Measurements from ENCODE around the gene HIC1.
A peak's percentile ranks its signal among the peaks of the same experiment; 100 is the strongest.

HIC1 gene

GRCh38 chr17:2077040-2077439 lies 22.1 kb downstream of the HIC1 start:
- no peak for DNase-seq

DNA sequence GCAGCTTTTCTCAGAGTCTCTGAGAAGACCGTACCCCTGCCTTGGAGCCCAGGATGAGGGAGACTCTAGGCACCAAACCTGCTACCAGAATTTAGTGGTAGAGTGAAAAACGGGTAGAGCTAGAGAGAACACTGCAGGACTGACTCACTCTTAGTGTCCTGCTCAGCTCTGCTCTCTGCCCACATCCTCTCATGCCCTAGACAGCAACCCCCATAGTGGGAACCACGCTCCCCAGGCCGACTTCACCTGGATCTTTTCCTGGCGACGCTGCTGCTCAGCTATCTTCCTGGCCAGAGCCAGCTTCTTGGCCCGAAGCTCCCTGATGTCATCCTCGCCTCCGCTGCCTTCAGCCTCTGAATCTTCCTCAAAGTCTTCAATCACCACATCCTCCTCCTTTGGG lies 26.7 kb downstream of the HIC1 start:
- no peak for DNase-seq

DNA sequence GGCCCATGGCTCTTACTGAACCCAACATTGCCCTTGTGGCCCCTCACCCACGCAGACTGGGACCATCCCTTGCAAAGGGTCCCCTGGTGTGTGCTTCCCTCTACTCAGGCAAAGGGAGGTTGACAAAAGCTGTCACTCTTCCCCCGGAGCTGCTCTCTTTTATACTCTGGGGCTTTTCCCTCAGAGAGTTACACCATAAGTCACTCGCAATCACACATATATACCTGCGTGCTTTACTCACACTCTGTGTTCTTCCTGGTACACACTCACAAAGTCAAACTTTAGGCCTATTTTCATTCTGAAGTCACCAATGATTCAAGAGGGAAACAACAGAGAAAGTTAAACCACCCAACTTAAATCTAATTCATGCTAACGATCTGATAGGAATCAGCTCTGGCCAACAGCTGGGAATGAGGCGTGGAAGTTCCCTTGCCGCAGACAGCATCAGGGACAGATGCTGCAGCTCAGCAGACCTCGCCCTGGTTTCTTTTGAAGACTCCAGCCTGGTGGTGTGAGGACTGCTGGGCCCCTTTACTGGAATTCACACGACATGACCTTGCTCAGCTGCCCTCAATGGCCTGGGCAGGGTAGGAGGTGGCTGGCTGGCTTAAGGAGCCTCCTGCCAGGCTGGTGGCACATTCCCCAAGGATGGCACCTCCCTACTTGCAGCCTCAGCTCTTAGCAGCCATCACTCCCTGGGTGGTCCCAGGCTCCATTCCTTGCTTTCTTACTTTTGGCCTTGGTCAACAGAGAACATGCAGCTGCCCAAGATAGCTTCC lies 27.3 kb downstream of the HIC1 start:
- no peak for DNase-seq

DNA sequence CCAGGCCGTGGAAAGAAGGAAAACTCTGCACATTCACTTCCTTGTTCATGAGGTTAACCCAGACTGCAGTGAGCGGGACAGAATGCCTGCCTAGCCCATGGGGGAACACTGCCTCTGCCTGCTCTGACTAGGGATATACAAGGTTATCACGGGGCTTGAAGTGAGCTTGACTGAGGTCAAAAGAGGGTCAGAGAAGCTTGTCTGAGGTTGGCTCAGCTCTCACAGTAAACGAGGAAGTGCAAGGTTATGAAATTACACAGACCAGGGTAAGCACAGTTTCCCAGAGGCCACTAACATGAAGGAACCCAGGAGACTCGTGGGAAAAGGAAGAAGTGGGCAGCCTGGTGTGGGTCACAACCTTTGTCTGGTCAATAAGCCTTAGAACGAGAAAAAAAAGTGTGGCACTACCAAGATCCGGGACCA lies 28.7 kb downstream of the HIC1 start:
- DNase-seq, result no peak

DNA sequence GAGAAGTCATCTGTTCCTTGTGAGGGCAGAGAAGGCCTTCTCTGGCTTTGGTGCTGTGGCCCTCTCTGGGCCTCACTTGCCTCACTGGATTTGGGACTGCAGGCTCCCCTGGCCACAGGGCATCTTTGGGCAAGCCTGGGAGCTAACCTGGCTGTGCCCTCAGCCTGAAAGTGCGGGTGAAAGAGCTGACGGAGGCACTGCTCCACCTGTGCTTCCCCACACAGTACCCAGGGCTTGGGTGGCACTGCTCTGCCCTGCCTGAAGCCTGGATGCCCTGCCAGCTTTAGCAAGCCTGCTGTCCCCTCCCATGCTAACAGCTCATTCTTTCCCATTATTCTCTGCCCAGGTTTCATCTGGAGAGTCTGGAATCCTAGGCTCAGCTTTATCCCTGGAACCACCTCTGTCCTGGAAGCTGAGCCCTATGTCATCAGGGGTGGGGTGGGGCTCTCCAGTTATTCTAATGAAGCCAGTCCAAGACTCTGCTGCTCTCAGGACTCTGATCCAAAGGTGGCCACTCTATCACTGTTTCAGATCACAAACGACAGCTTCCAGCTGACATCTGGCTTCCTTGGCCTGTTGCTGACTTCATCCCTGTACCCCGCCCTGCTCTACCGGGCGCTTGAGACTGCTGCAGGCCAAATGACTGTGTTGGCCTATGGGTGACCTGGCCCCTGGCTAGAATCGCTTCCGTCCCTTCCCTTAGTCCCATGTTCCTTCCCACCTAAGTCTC lies 29.3 kb downstream of the HIC1 start:
- DNase-seq, result no peak

GRCh38 chr17:2084766-2085647 lies 30.1 kb downstream of the HIC1 start:
- no peak for DNase-seq

DNA sequence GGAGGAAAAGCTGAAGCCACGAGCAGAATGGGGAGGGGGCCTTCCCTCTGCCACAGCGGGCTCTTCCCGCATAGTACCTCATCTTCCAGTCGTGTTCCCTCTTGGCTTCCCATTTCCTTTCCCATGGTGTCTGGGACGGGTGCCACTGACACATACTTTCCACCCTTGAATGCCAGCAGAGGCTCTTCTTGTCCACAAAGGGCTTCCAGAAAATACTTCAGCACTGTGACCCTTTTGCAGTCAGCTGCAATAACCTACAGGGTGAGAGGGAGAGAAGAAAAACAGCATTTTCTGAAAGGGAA lies 30.7 kb downstream of the HIC1 start:
- no peak for DNase-seq

DNA sequence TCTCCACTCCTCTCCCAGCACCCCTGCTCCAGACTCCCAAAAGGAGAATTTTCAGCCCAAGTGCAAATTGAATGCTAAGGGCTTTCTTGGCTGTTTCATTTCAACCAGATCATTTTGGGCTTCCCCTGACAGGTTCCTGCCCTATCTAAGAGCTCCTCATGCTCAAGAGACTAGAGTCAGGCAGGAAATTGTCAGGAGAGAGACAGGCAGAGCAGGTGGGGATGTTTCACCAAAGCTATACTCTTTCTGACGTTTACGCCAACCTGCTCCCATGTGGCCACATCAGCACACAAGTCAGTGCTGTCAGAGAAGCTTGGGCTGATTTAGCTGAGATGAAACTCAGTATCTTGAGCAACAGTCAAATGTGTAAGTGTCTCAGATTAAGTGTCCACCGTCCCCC lies 31.4 kb downstream of the HIC1 start:
- no peak for DNase-seq

DNA sequence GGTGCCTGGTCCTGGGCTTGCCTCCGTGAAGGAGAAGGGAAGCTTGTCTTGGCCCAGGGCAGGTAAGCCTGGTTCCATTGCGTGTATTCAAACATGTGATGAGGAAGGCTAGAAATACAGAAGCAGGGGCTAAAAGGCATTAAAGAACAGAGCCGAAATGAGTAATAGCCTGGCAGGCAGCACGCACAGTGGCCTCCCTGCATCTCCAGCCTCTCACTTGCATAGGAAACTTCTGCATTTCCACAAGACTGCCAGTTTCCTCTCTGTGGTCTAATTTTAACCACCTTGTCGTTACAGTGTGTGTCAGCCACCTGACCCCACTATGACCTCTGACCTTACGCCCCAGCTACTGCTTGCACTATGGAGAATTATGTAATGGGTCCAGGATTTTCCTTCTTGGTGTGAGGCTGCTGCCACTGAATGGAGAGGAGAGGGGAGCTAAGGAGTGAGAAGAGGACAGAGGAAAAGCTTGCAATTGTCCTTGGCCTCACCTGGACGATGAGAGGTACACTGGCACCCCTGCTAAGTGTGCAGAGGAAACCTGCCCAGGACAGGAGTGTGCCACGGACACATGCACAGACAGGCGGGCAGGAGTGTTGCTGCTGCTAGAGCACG lies 32.8 kb downstream of the HIC1 start:
- no peak for DNase-seq

DNA sequence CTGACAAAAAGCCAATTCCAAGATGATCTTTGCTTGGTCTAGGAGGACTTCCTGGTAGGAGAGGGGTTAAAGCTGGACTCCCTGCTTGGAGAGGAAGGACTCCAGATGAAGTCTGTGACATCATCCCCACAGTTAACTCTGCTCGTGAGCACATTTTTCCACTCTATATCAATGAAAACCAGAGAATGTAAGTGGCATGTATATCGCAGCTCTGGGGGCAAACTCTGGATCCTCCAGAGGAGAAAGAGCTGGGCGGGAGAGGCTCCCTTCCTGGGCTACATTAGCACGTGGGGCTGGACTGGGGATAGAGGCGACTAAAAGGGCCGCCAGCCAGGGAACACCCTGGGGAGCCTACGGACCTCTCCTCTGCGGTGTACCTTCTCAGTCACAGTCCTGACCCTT lies 34.1 kb downstream of the HIC1 start:
- DNase-seq, result no peak

DNA sequence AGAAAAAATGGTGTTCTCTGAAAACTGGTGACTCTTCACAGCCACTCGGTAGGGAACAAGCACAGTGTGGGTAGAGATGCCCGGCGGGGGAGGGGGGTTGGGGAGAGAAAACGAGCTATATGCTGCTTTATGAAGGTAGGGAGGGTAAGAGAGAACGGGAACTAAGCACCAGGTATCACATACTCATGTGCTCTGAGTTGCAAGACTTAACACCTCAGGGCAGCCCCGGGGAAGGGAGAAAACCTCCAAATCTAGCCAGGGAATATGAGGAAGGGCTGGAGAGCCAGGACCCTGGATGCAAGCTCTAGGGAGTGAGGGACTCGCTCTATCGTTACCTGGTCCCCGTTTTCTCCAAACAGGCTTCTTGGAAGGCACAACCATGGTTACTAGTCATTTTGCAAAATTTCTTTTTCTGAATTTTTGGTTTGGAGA lies 35.3 kb downstream of the HIC1 start:
- DNase-seq, result no peak

DNA sequence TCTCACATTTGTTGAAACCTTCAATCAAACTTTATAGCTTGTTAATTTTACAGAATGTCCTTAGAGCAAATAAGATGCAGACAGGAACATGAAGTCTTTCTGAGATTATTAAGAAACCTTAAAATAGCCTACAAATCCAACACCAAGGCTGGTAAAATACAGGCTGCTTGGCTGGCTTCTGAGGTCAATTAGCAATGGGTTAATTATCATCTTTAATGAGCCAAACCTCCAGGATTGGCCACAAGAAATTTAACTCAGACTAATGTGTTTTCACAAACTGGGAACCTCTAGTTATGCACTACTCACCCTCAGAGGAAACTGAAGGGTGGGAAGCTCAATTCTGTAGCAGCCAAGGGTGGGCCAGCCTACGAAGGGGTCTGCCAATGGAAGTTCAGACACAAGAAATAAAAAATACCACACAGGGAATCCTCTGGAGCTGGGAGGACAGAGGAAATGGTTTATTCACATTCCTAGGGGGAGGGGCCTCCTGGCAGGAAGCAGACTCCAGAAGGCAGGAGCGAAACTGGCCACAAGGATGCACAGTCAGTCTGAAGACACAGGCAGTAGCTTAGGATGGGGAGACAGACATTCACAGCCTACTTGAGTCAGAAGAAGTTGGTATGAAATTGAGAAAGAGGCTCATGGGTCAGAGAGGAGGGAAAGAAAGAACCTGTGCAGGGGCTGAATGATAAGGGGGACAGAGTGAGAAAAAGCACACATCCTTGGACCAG lies 36.1 kb downstream of the HIC1 start:
- no peak for DNase-seq

DNA sequence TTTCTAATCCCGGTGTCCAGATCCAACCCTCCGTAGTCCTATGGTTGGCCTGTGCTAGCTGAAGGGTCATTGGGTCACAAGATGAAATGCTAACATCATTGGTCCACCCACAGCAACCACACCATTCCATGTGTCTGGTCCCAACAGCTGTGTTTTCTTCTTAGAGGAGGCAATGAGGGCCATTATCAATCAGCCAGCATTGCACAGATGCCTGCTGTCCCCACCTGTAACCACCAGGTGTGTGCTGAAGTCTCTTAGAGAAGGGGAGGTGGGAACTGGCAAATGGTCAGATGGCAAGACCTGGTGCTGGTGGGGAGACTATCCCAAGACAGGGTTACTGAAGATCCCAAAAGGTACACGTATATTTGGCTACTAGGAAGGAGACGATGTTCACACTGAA lies 37.4 kb downstream of the HIC1 start:
- no peak for DNase-seq

DNA sequence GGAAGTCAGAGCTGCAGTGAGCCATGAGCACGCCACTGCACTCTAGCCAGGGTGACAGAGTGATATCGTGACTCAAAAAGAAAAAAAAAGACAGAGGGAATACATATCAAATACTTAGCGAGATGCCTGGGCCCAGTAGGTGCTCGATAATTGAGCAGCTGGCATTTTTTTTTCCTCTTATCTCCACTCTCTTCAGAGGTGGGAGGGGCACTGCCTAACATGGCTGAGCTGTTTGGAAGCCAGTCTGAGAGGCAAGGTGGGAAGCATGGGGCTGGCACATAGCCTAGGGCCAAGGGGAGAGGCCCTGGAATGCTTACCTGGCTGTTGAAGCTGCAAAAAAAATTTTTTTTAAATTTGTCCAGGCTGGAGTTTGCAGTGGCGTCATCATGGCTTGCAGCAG lies 38.4 kb downstream of the HIC1 start:
- DNase-seq, result no peak

DNA sequence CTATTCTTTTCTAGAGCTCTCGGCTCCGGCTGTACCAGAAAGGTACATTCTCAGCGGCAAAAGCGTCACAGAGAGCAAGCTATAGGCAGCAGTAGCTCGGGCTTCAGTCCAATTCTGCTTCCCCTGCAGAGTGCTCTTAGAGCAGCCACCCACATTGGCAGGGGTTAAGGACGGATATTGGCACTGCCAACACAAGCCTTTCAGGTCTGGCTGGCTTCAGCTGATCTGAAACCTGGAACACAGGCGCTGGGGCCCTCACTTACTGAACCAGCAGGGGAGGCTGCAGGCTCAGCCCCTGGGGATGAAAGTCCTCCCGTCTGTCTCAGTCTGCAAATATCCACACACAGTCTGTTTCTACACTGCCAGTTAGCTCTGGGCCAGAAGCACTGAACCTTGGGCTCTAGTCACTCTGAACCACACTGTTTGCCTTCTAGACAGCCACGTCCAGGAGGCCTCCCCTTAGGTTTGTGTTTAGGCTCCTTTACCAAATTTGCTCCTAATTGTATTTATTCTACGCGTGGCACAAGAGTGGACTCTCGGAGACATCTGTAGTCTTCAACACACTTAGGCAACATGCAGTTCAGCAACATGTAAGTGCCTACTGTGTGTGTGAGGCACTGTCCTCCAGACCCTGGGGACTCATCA lies 40.1 kb downstream of the HIC1 start:
- no peak for DNase-seq

DNA sequence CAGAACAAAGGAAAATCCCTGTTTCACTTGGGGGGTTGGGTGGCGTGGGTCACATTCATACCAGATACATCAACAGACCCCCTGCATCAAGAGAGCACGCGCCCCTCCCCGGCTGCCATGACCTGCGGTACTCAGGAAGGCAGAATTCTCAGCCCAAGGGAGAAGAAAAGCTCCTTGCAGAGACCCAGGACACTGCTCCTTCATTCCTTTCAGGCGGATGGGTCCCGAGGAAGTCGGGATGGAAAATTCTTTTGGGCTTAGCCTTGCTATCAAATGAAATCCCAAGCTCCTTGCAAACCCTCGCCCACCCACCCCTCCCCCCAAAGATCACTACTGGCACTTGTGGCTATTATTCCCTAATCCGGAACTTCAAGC lies 40.6 kb downstream of the HIC1 start:
- no peak for DNase-seq

DNA sequence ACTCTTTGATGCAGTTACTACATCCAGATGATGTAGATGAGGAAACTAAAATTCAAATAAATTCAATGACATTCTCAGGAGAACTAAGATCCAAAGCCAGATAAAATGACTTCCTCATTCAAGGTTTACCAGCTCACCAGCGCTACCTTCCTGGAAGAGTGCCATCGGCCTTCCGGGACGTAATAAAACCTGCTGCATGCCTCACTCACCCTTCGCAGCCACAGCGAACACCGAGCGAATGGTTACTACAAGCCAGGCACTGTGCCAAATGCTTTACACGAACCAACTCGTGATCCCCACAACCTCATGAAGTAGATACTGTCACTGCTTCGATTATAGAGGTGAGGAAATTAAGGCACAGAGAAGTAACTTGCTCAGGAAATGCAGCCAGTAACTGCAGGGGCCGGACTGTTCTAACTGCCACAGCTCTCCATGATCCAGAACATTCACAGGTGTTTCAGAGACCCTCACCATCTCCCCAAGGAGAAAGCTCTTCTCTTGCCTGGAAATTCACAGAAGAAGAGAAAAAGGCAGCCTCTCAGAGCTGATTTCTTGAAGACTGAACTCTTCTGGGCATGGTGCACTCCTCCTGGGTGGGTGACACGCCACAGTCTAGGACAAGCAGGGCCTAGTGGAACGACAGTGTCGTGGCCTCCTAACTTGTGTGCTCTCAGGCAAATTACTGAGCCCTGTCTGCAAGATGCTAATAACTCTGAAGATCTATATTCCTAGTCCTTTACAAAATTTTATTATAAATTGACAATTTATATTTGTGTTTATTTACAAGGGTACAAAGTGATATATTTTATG lies 46.8 kb downstream of the HIC1 start:
- peak; percentile 18 for DNase-seq

DNA sequence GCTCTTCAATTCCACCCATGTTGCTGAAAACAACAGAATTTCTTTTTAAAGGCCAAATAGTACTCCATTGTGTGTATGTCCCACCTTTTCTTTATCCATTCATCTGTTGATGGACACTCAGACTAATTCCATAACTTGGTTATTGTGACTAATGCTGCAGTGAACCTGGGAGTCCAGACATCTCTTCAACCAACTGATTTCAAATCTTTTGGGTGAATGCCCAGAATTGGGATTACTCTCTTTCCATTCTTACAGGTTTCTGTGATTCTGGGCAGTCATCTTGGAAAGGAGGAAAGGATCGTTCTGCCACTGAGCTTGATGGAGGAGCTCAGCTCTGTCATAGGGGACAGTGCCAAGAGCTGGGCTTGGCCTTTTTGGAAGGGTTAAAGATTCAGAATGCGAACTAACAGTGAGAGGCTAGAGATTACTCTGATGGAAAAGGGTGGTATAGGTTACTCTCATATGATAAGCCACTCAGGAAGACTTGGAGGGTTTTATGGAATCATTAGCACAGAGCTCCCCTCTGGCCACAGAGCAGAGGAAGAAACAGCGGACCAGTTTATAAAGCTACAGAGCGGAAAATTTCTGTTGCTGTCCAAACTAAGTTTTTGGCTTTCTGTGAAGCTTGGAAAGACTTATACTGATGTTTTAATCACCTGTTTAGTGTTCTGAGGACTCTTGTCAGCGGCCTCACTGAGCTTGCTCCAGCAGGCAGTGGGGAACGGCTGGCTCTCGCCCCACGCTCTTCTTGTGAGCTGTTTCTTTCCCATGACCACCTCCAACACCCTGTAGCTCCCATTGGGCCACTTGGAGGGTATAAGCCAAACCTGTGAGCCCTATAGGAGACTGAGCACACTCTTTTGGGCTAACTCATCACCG lies 48.3 kb downstream of the HIC1 start:
- DNase-seq, result no peak

DNA sequence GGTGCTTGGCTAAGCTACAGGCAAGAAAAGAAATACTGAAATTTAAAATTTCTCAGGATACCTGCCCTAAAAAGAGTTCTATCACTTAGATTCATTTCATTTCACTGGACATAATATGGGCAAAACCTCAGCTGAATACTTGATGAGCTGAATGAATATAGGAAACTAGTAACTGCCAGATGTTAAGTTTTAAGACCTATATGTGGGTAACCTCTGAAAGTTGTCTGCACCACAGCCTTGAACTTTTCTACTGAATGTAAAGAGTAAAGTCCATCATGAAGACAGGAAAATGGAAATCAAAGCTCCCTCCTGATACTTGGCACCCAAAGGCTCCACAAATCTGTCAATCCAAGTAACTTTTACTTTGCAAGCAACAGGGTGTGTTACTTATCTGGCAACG lies 50.8 kb downstream of the HIC1 start:
- no peak for DNase-seq

DNA sequence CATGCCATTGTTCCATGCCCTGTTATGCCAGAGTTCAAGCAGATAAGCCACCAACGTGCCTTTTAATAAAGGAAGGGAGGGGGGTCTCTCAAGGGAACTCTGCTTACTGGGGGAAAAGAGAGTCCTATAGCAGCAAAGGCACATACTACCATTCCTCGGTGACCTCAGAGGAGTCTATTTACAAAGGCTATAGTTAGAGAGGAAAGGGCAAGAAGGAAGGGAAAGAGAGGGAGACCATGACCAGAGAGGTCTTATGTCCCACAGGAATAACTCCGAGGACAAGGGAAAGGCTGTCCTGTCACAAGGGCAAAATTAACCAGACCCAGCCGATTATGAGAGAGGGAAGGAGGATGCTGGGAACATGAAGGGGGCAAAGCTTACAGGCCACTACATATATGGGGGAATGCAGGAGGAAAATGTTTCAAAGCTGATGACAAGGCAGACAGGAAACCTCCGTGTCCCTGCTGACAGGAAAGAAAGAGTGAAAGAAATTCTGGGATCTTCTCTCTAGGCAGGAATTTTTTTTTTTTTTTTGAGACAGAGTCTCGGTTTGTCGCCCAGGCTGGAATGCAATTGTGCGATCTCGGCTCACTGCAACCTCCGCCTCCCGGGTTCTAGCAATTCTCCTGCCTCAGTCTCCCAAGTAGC lies 51.5 kb downstream of the HIC1 start:
- no peak for DNase-seq

Measured in NCI-H2107 (cell line).